GM21447 (cell line): Measurements from ENCODE around the gene EMP2.

Experiments used
- ATAC-seq: cut with Tn5 transposase; IDR thresholded peaks from one replicate; pipeline ENCODE4 v1.9.1; 2021; ENCODE audit not compliant: unreplicated experiment

EMP2 gene

GRCh38 chr16:10610499-10611184, 30.2 kb upstream of the EMP2 start:
- ATAC-seq: no peak

- no peak for ATAC-seq
Observed at GRCh38 chr16:10609402-10609774, 29.0 kb upstream of the EMP2 start.

GRCh38 chr16:10608687-10609401, 28.4 kb upstream of the EMP2 start:
- no peak for ATAC-seq

GRCh38 chr16:10607157-10607556, 26.8 kb upstream of the EMP2 start:
- no peak for ATAC-seq

- no peak for ATAC-seq
Observed at GRCh38 chr16:10606607-10607006, 26.2 kb upstream of the EMP2 start.

- ATAC-seq: no peak
Observed at GRCh38 chr16:10605636-10606035, 25.2 kb upstream of the EMP2 start.

- no peak for ATAC-seq
Observed at GRCh38 chr16:10601444-10602408, 21.3 kb upstream of the EMP2 start.

- ATAC-seq: no peak
Observed at GRCh38 chr16:10600782-10601443, 20.5 kb upstream of the EMP2 start.

GRCh38 chr16:10599626-10600025, 19.2 kb upstream of the EMP2 start:
- no peak for ATAC-seq

- ATAC-seq: no peak
Observed at GRCh38 chr16:10598157-10598556, 17.8 kb upstream of the EMP2 start.

- ATAC-seq: no peak
Observed at GRCh38 chr16:10597187-10597601, 16.8 kb upstream of the EMP2 start.

GRCh38 chr16:10594312-10594950, 14.0 kb upstream of the EMP2 start:
- no peak for ATAC-seq

- ATAC-seq: no peak
Observed at GRCh38 chr16:10592611-10593010, 12.2 kb upstream of the EMP2 start.

GRCh38 chr16:10590342-10590741, 9.9 kb upstream of the EMP2 start:
- ATAC-seq: no peak

- ATAC-seq: no peak
Observed at GRCh38 chr16:10589109-10589508, 8.7 kb upstream of the EMP2 start.

- no peak for ATAC-seq
Observed at GRCh38 chr16:10587622-10588021, 7.2 kb upstream of the EMP2 start.

GRCh38 chr16:10584981-10585438, 4.6 kb upstream of the EMP2 start:
- ATAC-seq: no peak

- no peak for ATAC-seq
Observed at GRCh38 chr16:10583269-10583668, 2.9 kb upstream of the EMP2 start.

- no peak for ATAC-seq
Observed at GRCh38 chr16:10581507-10581906, 1.1 kb upstream of the EMP2 start.

GRCh38 chr16:10580883-10581247, 467 bp upstream of the EMP2 start:
- ATAC-seq: no peak

- no peak for ATAC-seq
Observed at GRCh38 chr16:10579575-10579964, 828 bp downstream of the EMP2 start.
